Endodermal cell (in vitro differentiated cells): ENCODE measurements around the gene FAIM2. TPM values are rescaled to one million over a fixed set of nuclear protein-coding genes. Genes with fewer than 3 reads are reported as not detected.
"Not testable (repeated sequence)": the region's sequence is repeated elsewhere in the genome, so short reads cannot be mapped to it uniquely, and the experiment has no call there.

ENCODE experiments used
- DNase-seq: peaks from one replicate; pipeline ENCODE4 v3.0.0-alpha.2; 2017
- H3K27ac ChIP-seq: 2 replicates; pipeline ENCODE4 v1.5.1; 2013; ENCODE audit warnings: mild to moderate bottlenecking, low read depth, low read length, moderate library complexity
- H3K27me3 ChIP-seq: 2 replicates; pipeline ENCODE4 v1.6.1; 2013; ENCODE audit warnings: mild to moderate bottlenecking, low read length, moderate library complexity; ENCODE audit not compliant: insufficient read depth, control insufficient read depth, poor library complexity, severe bottlenecking
- H3K36me3 ChIP-seq: 2 replicates; pipeline ENCODE4 v1.7.0; 2013; ENCODE audit warnings: mild to moderate bottlenecking, low read length, moderate library complexity; ENCODE audit not compliant: control insufficient read depth, insufficient read depth
- H3K4me1 ChIP-seq: one replicate; pipeline ENCODE4 v1.7.0; 2013; ENCODE audit warnings: low read length; ENCODE audit not compliant: control insufficient read depth, insufficient read depth
- H3K4me3 ChIP-seq: 2 replicates; pipeline ENCODE4 v1.5.1; 2013; ENCODE audit warnings: mild to moderate bottlenecking, low read length, moderate library complexity
- H3K9ac ChIP-seq: 2 replicates; pipeline ENCODE4 v1.6.1; 2013; ENCODE audit warnings: mild to moderate bottlenecking, low read length, moderate library complexity; ENCODE audit not compliant: poor library complexity, severe bottlenecking; ENCODE audit errors: extremely low read depth
- H3K9me3 ChIP-seq: 2 replicates; pipeline ENCODE4 v1.6.1; 2013; ENCODE audit warnings: mild to moderate bottlenecking, low read length, moderate library complexity; ENCODE audit not compliant: control insufficient read depth
- H3K27ac Mint-ChIP-seq: 2 replicates; pipeline ENCODE4 v1.8.0; 2020; ENCODE audit warnings: mixed read lengths
- H3K27me3 Mint-ChIP-seq: 2 replicates; pipeline ENCODE4 v1.8.0; 2021; ENCODE audit warnings: mild to moderate bottlenecking, mixed read lengths; ENCODE audit not compliant: insufficient read depth
- H3K36me3 Mint-ChIP-seq: 2 replicates; pipeline ENCODE4 v1.8.0; 2020; ENCODE audit warnings: low read depth, mixed read lengths
- H3K4me1 Mint-ChIP-seq: 2 replicates; pipeline ENCODE4 v1.8.0; 2020; ENCODE audit warnings: mixed read lengths
- H3K4me3 Mint-ChIP-seq: 2 replicates; pipeline ENCODE4 v1.8.0; 2020; ENCODE audit warnings: mild to moderate bottlenecking, moderate library complexity, mixed read lengths
- H3K9me3 Mint-ChIP-seq: 2 replicates; pipeline ENCODE4 v1.8.0; 2020; ENCODE audit warnings: mild to moderate bottlenecking, mixed read lengths
- WGBS, 2 experiments: methylation state at CpG; one replicate each; pipeline versions ENCODE4 v1.1.5 to v1.1.7; 2013; ENCODE audit warnings: missing lambda C conversion rate in 2 of 2, mixed read lengths in 1 of 2; ENCODE audit not compliant: insufficient coverage in 1 of 2, insufficient read length in 1 of 2; 5-methylcytosine and 5-hydroxymethylcytosine counted together
- total RNA-seq, 2 donors: library from RNA; stranded (reverse); fragmentation: NEBNext Ultra II Directional in 1 of 2; extraction: Animal tissue kit (Norgen Biotek cat#: 25700) in 1 of 2; gene quantifications; 2 replicates in 1 of 2; 3 replicates in 1 of 2; pipeline ENCODE4 v1.2.1, GENCODE V29; 2021
- TF ChIP-seq, protein P1 (sequence below): fragments of 200-600 bp; sonication (generic); conservative IDR thresholded peaks from 2 replicates; pipeline ENCODE4 v1.5.0; 2021; ENCODE audit warnings: antibody characterized with exemption, mild to moderate bottlenecking

FAIM2 gene
- total RNA-seq, 2 donors from 2014 or later: not detected

DNA sequence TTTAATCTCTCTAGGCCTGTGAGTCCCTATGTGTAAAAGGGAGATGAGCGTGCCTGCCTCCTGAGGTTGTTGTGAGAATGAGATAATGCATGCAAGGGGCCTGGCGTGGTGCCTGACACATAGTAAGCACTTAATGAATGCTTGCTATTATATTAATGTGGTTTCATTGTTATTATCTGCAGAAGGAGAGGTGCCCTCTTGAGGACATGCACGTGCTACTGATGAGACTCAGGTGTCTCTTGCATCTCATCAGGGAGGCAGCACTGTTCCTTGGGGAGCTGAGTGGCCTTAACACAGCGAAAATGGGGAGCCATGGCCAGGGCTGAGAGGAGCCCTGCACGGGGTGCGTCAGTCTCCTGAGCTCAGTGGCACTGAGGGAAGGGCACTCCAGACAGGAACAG is 30.9 kb downstream of the FAIM2 start:
- Mint-ChIP-seq H3K9me3 (no peaks in the 10 kb centered on the region), H3K36me3 (no peaks in the 10 kb centered on the region), H3K4me3 (no peak overlapping the region), H3K27me3 (peaks cover 10% of the 10 kb centered on the region), H3K27ac (no peak overlapping the region), H3K4me1 (peaks cover 3% of the 10 kb centered on the region)
- no peaks in the 10 kb centered on the region for H3K27me3 ChIP-seq
- TF ChIP-seq, protein P1, sequence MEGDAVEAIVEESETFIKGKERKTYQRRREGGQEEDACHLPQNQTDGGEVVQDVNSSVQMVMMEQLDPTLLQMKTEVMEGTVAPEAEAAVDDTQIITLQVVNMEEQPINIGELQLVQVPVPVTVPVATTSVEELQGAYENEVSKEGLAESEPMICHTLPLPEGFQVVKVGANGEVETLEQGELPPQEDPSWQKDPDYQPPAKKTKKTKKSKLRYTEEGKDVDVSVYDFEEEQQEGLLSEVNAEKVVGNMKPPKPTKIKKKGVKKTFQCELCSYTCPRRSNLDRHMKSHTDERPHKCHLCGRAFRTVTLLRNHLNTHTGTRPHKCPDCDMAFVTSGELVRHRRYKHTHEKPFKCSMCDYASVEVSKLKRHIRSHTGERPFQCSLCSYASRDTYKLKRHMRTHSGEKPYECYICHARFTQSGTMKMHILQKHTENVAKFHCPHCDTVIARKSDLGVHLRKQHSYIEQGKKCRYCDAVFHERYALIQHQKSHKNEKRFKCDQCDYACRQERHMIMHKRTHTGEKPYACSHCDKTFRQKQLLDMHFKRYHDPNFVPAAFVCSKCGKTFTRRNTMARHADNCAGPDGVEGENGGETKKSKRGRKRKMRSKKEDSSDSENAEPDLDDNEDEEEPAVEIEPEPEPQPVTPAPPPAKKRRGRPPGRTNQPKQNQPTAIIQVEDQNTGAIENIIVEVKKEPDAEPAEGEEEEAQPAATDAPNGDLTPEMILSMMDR: no peak
- no peaks in the 10 kb centered on the region for H3K9me3 ChIP-seq
- H3K36me3 ChIP-seq: no peaks in the 10 kb centered on the region
- H3K4me3 ChIP-seq: no peak overlapping the region
- peak; percentile 50 for DNase-seq
- no peak overlapping the region for H3K9ac ChIP-seq
- 86 to 87% methylated on average over 6 of the region's 6 CpGs for WGBS, 2 experiments
- no peak overlapping the region for H3K27ac ChIP-seq
- H3K4me1 ChIP-seq: no peaks in the 10 kb centered on the region

DNA sequence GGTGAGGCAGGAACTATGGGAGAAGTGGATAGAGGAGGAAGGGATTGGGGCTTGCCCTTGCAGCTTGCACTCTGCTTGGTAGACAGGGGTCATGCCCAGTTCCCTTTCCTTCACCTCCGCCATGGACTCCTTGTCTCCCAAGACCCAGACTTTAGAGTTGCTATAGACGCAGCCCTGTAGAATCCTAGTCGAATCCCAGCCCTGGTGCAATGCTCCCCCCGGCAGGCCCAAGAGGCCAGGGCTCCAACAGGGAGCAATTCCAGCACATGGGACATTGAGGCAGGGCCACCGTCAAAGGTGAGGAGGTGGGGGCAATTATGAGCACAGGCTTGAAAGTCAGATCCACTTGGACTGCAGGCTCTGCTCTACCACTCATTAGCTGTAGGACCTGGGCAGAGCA is 31.3 kb downstream of the FAIM2 start:
- no peaks in the 10 kb centered on the region for H3K27me3 ChIP-seq
- H3K9me3 ChIP-seq: no peaks in the 10 kb centered on the region
- no peaks in the 10 kb centered on the region for H3K36me3 ChIP-seq
- no peak overlapping the region for H3K27ac Mint-ChIP-seq
- no peaks in the 10 kb centered on the region for H3K36me3 Mint-ChIP-seq
- no peaks in the 10 kb centered on the region for H3K9me3 Mint-ChIP-seq
- no peak overlapping the region for H3K9ac ChIP-seq
- DNase-seq: no peak
- no peaks in the 10 kb centered on the region for H3K4me1 ChIP-seq
- no peak overlapping the region for H3K4me3 Mint-ChIP-seq
- peaks cover 10% of the 10 kb centered on the region for H3K27me3 Mint-ChIP-seq
- TF ChIP-seq, protein P1: no peak
- peaks cover 5% of the 10 kb centered on the region for H3K4me1 Mint-ChIP-seq
- WGBS, 2 experiments: 96 to 100% methylated on average over 4 to 5 of the region's 5 CpGs
- peak overlapping the region; percentile 85 for H3K27ac ChIP-seq
- H3K4me3 ChIP-seq: no peak overlapping the region

DNA sequence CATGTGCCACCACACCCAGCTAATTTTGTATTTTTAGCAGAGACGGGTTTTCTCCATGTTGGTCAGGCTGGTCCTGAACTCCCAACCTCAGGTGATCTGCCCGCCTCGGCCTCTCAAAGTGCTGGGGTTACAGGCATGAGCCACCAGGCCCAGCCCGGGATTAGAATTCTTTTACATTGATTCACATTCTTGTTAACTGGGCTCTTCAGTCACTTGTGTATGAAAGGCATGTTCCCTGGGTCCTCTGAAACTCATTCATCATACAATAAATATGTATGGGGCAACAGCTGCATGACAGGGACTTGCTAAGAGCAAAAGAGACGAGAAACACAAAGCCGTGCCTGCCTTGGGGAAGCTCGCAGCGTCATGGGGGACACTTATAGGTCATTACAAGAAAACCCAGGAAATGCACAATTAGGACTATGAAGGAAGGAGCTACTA is 31.9 kb downstream of the FAIM2 start:
- peaks cover 14% of the 10 kb centered on the region for H3K27me3 Mint-ChIP-seq
- not testable (repeated sequence) for H3K4me1 Mint-ChIP-seq, H3K4me1 ChIP-seq, H3K4me3 ChIP-seq, H3K9ac ChIP-seq, H3K4me3 Mint-ChIP-seq, H3K9me3 ChIP-seq, H3K36me3 Mint-ChIP-seq, H3K9me3 Mint-ChIP-seq, H3K36me3 ChIP-seq, DNase-seq, H3K27ac Mint-ChIP-seq, H3K27me3 ChIP-seq
- peak overlapping the region; percentile 85 for H3K27ac ChIP-seq
- 86 to 94% methylated on average over 4 to 8 of the region's 8 CpGs for WGBS, 2 experiments

DNA sequence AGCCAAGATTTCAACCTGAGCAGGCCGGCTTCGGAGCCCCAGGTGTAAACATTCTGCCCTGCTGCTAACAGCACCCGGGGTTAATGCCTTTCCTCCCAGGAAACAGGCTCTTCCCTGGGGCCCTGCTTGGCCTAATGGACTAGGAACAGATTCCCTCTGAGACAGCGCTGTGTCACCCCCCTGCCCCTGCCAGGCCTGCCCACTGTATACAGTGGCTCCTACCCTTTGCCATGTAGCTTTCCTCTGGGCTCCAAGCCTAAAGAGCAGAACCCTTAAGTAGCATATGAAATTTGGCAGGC is 32.5 kb downstream of the FAIM2 start:
- no peak overlapping the region for H3K27ac Mint-ChIP-seq

More for the DNA sequence above, 32.5 kb downstream of the FAIM2 start:
- no peak overlapping the region for H3K4me3 ChIP-seq
- no peaks in the 10 kb centered on the region for H3K4me1 ChIP-seq
- H3K27me3 ChIP-seq: no peaks in the 10 kb centered on the region
- peaks cover 5% of the 10 kb centered on the region for H3K4me1 Mint-ChIP-seq
- H3K9ac ChIP-seq: no peak overlapping the region
- H3K27ac ChIP-seq: no peak overlapping the region
- no peaks in the 10 kb centered on the region for H3K36me3 ChIP-seq
- peak; percentile 45 for DNase-seq
- H3K27me3 Mint-ChIP-seq: peaks cover 14% of the 10 kb centered on the region
- 75 to 91% methylated on average over 1 to 4 of the region's 4 CpGs for WGBS, 2 experiments
- H3K4me3 Mint-ChIP-seq: no peak overlapping the region
- TF ChIP-seq, protein P1: no peak
- no peaks in the 10 kb centered on the region for H3K9me3 ChIP-seq
- no peaks in the 10 kb centered on the region for H3K36me3 Mint-ChIP-seq
- H3K9me3 Mint-ChIP-seq: no peaks in the 10 kb centered on the region
